SK-N-MC (cell line): ENCODE data around the gene CCDC27.

Experiments
- EZH2 ChIP-seq: fragments of 200-600 bp; sonication (generic); IDR thresholded peaks from one replicate; pipeline ENCODE4 v1.6.1; 2017; ENCODE audit warnings: antibody characterized with exemption
- POLR2AphosphoS5 ChIP-seq: IDR thresholded peaks from 2 replicates; pipeline ENCODE4 v1.6.1; 2012; ENCODE audit warnings: mild to moderate bottlenecking, low read depth, low read length, borderline replicate concordance

DNA sequence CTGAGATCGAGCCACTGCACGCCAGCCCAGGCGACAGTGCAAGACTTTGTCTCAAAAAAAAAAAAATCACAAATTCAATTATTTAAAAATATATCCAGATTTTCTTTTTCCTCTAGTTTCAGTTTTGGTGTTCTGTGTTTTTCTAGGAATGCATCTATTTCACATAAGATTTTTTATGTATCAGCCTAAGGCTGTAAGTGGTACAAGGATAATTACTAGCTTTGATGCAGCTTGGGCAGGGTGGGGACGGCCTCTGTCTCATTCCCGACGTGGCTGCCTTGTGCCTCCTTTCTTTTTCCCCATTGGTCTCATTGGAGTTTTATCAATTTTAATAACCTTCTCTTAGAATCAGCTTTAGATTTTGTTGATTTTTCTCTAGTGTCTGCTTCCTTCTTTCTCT is 6.9 kb downstream of the CCDC27 start:
- no peak for TF ChIP-seq EZH2
- TF ChIP-seq POLR2AphosphoS5 = no peak
